Occipital lobe (tissue), 2 donors: ENCODE measurements around the gene FZD10. TPM values are rescaled to one million over a fixed set of nuclear protein-coding genes. Genes with fewer than 3 reads are reported as not detected.

ENCODE experiments used
- DNase-seq: peaks from one replicate; lab custom pipeline; 2025; lab: John Stamatoyannopoulos, UW
- total RNA-seq: library from RNA; depleted of rRNA; stranded (reverse); fragments of >200 nt; gene quantifications from one replicate; pipeline ENCODE4 v1.2.3, GENCODE V29; 2014

The FZD10 gene
- total RNA-seq, 1 donor from 2014 or later: 0.16 TPM

- no peak for DNase-seq
These were observed 29.3 kb upstream of the FZD10 start for GRCh38 chr12:130132831-130133511.

- DNase-seq: no peak
These were observed 28.3 kb upstream of the FZD10 start for GRCh38 chr12:130133851-130134562.

GRCh38 chr12:130134563-130134915, 27.7 kb upstream of the FZD10 start:
- DNase-seq: no peak

GRCh38 chr12:130136509-130137039, 25.7 kb upstream of the FZD10 start:
- no peak for DNase-seq

- DNase-seq: no peak
These were observed 24.9 kb upstream of the FZD10 start for GRCh38 chr12:130137040-130138018.

GRCh38 chr12:130138478-130138877, 23.8 kb upstream of the FZD10 start:
- DNase-seq: no peak

GRCh38 chr12:130139567-130140421, 22.5 kb upstream of the FZD10 start:
- DNase-seq: no peak

- no peak for DNase-seq
These were observed 21.2 kb upstream of the FZD10 start for GRCh38 chr12:130141105-130141504.

- DNase-seq: no peak
These were observed 20.2 kb upstream of the FZD10 start for GRCh38 chr12:130141901-130142683.

GRCh38 chr12:130142736-130143135, 19.5 kb upstream of the FZD10 start:
- DNase-seq: no peak

- DNase-seq: no peak
These were observed 19.1 kb upstream of the FZD10 start for GRCh38 chr12:130143136-130143535.

- DNase-seq: no peak
These were observed 18.0 kb upstream of the FZD10 start for GRCh38 chr12:130144256-130144655.

- no peak for DNase-seq
These were observed 16.5 kb upstream of the FZD10 start for GRCh38 chr12:130145731-130146130.

GRCh38 chr12:130146176-130146931, 15.9 kb upstream of the FZD10 start:
- DNase-seq: no peak

GRCh38 chr12:130147875-130148596, 14.2 kb upstream of the FZD10 start:
- no peak for DNase-seq

GRCh38 chr12:130151846-130152245, 10.4 kb upstream of the FZD10 start:
- DNase-seq: no peak

- DNase-seq: no peak
These were observed 9.9 kb upstream of the FZD10 start for GRCh38 chr12:130152386-130152785.

GRCh38 chr12:130153803-130154202, 8.5 kb upstream of the FZD10 start:
- DNase-seq: no peak
